Measurements from ENCODE around the gene AFDN.

AFDN gene, protein sequence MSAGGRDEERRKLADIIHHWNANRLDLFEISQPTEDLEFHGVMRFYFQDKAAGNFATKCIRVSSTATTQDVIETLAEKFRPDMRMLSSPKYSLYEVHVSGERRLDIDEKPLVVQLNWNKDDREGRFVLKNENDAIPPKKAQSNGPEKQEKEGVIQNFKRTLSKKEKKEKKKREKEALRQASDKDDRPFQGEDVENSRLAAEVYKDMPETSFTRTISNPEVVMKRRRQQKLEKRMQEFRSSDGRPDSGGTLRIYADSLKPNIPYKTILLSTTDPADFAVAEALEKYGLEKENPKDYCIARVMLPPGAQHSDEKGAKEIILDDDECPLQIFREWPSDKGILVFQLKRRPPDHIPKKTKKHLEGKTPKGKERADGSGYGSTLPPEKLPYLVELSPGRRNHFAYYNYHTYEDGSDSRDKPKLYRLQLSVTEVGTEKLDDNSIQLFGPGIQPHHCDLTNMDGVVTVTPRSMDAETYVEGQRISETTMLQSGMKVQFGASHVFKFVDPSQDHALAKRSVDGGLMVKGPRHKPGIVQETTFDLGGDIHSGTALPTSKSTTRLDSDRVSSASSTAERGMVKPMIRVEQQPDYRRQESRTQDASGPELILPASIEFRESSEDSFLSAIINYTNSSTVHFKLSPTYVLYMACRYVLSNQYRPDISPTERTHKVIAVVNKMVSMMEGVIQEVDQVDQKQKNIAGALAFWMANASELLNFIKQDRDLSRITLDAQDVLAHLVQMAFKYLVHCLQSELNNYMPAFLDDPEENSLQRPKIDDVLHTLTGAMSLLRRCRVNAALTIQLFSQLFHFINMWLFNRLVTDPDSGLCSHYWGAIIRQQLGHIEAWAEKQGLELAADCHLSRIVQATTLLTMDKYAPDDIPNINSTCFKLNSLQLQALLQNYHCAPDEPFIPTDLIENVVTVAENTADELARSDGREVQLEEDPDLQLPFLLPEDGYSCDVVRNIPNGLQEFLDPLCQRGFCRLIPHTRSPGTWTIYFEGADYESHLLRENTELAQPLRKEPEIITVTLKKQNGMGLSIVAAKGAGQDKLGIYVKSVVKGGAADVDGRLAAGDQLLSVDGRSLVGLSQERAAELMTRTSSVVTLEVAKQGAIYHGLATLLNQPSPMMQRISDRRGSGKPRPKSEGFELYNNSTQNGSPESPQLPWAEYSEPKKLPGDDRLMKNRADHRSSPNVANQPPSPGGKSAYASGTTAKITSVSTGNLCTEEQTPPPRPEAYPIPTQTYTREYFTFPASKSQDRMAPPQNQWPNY (N-terminal part only)

DNA sequence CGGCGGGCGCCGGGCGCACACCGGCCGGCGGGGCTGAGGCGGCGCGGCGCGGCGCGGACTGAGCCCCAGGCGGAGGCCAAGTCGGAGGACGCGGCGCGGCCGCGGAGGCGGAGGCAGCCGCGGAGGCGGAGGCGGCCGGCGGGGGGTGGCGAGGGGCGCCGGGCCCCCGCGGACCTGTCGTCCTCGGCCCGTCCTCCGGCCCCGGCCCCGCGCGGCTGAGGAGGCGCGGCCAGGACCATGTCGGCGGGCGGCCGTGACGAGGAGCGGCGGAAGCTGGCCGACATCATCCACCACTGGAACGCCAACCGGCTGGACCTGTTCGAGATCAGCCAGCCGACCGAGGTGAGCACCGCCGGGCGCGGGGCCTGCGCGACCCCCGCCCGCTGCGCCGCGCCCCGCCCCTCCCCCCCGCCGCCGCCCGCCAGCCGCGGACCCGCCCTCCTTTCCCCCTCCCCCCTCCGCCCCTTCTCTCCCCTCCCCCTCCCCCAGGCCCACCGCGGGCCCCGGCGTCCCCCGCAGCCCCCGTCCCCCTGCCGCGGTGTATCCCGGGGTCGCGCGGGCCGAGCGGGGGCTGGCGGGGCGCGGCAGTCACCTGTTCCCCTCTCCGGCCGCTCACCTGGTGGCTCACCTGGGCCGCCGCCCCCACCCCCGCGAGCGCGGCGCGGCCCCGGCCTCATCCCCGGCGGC lies at the start of gene AFDN:
Gene AFDN, plus strand, starts transcription at position 16 of the 687 bp plus-strand sequence. Its CDS starts 222 bp downstream, at position 238.
- peak in 6 of 58 donors; percentile 6 to 59 (median 42) for DNase-seq

DNA sequence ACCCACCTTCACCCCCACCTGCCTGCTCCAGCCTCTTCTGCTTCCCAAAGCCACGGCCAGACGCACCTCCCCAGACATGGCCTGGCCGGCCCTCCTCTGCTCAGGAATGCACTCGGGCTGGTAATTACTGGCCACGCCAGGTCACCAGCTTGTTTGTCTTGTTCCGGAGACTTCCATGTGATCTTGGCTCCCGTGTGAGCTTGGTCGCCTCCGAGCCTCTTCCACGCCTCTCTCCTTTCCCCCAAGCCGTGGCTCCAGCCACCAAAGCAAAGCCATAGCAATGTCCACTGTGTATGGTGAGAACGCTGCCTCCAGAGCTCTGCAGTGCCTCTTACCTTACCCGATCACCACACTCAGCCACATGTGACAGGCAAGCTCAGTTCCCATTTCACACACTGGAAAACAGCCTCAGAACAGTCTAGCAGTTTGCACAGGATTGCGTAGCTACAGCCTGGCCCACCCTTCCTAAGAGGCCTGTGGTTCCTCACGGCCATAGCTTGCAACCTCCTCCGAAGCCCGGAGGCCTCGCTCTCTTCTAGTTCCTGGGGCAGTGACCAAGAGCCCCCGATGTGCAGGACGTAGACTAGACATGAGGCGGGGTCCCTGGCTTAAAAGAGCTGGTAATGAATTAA lies 48.1 kb upstream of the AFDN start:
- no peak for DNase-seq

DNA sequence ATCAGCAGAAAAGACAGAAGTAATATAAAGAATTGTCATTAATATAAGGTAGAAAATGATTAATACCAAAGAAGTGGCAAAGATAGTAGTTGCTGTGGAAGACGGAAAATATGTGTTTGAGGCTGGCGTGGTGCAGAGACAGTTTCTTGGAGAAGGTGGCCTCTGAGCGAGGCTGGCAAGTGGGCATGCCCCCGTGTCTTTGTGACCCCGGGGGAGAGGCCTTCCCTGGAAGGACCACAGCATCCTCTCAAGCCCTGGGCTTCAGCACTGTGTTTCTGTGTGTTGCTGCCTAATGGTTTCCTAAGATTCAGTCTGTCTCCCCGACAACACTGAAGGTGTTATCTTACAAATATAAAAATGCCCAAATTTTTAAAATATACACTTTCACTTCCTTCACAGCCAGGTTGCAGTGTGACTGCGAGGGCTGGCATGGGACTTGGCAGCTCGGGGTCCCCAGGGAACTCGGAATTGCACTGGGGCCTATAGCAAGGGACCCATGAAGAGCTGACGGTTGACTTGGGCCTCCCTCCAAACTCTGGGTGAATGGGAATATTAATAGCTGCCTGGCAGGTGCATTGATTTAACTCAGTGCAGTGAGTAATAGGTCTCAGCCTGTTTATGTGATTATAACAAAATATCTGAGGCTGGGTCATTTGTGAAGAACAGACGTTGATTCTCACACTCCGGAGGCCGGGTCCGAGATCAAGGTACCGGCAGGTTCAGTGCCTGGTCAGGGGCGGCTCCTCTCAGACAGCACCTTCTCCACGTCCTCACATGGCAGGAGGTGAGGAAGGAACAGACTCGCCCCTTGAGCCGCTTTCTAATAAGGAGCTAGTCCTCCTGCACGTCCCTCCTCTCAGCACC lies 47.4 kb upstream of the AFDN start:
- no peak for DNase-seq

DNA sequence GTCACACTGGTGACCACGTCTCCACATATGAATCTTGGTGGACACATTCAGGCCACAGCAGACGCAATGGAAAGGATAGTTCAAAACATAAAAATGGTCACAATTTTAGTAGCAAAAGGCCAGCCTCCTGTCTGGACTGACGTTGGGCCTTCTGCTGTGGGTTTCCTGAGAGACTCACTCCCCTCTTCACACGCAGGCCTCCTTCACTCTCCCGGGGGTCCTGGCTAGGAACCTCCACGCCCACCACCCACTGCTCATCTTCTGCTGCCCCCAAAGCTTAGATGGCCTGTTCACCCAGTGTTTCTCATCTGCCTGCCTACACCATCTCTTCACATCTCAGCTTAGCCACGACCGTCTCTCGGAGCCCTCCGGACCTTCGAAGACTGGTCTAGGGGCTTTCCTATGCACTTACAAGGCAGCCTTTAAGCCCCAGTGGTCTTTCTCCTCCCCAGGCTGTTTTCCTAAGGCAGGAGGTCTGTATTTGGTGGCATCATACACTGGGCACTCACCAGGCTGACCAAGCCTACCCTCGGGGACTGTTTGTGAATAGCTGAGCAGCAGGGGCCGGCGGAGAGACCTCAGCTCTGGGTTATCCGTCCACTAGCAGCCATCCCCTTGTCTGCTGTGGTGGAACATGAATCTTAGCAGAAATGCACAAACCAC lies 46.6 kb upstream of the AFDN start:
- DNase-seq = no peak

DNA sequence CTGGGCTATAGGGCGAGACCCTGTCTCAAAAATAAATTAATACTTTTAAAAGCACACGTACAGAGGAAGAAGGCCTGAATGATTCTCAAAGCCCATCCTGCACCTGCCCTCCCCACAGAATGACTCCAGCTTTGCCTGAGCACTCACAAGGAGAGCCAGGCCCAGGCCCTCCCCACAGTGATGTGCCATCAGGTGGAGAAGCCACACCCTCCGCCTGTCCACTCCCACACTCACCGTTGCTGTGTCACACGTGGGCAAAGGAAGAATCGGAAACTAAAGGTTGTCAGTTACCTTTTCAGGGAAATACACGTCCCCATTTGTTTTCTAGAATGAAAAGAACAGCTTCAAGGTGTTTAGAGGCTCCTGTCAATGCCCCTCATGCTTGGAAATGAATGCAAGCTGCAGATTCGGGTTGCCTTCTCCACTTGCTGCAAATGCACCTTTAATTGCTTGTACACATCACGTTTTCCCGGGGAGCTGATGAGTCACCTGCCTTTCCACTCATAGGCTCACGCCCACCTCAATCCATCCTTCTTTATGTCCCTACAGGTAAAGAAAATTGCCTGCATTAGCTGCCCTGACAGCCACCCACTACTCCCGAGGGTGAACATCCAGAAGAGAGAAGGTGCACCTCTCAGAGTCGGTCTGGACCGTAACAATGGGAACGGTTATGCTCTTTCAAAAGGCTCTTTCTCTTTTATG lies 45.5 kb upstream of the AFDN start:
- no peak for DNase-seq

DNA sequence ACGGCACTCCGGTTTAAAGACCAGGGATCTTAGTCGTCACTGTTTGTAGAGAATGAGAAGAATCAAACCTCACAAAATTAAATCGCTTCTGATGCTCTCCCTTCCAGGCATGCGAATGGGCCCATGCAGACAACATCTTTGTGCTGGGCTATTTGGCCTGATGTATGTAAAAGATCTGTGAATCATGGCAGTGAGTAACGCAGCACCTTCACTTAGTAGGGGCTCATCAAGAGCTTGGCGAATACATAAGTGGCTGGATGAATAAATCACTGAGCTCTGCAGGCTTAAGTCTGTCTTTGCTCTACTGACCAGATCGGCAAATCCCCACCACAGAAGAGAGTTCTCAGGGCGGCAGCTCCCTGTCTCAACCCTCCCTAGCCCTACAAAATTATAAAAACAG lies 44.8 kb upstream of the AFDN start:
- no peak for DNase-seq

DNA sequence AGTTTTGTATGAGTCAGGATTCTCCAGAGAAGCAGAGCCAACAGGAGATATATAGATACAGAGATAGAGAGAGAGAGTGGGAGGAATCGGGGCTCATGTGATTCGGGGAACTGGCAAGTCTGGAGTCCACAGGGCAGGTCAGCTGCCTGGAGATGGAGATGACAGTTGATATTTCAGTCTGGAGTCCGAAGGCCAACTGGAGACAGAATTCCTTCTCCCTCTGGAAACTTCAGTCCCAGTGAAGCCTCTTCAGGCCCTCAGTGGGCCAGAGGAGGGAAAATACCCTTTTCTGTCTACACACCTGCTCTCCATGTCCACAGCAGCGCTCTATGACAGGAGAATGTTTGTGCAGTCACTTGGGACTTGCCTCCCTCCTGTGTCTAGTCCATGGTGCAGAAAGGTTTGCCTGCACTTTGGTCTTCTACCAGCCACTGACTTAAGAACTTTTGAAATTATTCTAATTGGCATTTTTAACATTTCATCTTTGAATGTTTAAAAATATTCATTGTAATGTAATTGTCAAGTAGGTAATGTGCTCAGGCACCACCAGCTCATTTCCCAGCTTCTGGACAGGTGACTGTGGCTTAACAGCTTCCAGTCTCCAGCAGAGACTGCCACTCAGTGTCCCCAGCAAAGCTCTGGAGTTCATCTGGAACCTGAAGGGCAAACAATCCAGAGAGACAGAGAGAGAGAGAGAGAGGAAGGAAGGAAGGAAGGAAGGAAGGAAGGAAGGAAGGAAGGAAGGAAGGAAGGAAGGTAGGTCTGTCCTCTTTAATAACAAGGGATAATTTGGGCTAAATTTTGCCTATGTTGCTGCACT lies 43.8 kb upstream of the AFDN start:
- no peak for DNase-seq

DNA sequence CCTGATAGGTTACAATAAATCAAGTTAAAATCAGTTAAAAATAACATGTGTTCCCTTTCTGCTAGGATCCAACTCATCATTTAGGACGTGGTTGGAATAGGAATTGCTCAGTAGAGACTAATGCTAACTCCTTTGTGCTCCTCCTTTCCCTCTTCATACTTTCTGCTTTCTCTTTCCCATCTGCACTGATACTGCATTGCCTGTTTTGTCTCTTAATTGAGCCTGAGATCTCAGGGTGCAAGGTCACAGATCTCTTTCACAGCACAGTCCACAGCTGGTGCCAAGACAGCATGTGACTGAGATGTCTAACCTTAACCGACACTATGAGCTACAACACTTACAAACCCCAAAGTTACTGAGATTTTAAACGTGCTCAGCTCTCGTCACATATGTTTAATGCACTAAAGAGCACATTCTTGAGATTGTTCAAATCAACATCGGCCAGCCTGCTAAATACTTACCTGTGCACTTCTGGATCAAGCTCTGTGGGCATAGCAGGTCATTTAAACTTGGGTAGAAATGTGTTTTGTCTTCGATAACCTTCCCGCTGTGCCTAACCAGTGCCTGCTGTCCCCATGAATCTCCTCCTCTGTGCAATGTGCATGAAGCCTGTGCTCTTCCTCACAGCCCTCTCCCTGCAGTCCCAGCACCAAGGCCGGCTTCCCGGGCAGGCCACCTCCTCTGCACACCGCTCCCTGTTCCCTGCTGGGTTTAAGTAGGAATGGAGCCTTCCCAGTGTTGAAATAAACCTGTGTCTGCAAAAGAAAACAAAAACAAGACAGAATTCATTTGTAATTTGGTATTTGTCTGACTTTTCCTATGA lies 39.6 kb upstream of the AFDN start:
- no peak for DNase-seq

DNA sequence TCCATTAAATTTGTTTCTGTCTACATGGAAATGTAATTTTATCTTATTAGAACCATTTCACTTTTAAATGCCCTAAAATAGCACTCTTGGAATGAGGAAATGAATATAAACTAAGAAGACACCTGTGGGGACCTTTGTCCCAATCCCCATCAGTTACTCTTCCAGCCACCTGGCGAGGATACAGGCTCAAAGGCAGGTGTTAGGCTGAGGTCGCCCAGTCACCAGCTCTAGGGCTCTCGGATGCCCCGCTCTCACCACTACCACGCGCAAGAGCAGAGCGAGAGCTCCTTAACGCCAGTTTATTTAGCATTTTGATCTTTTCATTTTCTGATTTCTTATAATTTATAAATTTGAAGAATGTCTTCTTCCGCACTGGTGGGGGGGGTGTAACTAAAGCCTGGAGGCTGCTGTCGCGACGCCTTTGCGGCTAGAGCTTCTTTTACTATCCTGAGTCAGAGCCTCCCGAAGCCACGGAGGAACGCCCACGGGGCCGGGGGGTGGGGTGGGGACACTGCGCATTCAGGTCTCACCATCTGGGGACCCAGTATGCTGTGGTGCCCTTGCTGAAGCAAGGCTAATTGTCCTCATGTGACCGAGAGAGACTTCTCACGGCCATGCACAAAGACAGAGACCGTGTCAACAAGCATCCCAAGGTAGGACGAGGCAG lies 38.7 kb upstream of the AFDN start:
- peak in 1 of 58 donors; percentile 12 for DNase-seq

DNA sequence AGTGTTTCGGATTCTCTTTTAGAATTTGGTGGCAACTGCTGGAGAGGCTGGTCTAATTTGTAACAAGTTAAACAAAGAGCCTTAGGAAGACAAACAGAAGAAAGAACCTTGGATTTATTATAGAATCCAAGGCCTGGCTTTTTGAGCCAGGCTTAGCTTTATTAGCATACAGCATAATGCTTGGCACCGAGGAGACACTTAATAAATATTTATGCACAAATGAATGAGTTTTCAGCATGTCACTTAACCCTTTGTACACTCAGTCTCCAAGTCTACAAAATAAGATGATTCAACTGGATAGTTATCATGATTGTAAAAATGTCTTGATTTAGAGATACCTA lies 38.2 kb upstream of the AFDN start:
- no peak for DNase-seq

DNA sequence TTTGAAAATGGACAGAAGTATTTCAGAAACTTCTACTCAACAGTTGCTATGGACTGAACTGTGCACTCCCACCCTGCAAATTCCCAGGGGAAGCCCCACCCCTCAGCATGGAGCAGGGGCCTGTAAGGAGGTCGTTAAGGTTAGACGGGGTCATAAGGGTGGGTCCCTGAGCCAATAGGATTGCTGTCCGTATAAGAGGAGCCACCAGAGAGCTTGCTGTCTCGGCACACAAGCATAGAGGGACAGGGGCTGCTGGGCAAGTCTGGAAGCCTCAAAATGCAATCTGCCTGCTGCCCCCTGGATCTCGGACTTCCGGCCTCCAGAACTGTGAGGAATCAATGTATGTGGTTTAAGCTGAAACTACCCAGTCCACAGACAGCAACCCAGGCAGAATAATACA lies 37.4 kb upstream of the AFDN start:
- no peak for DNase-seq

DNA sequence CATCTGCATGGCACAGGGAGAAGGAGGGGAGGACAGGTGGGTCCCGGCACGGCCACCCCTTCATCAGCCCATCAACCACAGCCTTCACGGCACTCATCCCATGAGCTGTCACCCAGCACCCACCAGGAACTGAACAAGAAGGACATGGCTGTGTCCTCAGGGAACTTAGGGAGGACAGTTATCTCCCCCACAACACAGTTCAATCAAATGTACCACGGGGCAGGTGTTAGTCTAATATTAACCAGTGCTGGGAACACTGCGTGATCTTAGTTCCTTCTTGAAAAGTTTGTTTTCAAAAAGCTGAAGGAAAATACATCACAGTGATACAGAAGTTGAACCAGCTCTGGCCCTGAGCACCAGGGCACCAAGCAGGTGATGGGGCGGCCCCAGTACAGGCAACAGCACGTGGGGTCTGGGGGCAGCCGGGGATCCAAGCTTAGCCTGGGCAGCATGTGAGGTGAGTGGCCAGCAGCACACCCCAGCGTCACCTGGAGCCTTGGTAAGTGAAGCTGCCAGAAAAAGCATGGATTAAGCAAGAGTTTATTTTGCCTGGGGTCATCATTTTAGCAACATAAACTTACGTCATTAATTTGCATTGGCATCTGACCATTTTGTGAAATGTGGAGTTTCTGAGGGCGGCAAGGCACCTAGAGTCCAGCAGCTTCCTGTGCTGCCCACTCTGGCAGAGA lies 35.5 kb upstream of the AFDN start:
- DNase-seq = no peak

DNA sequence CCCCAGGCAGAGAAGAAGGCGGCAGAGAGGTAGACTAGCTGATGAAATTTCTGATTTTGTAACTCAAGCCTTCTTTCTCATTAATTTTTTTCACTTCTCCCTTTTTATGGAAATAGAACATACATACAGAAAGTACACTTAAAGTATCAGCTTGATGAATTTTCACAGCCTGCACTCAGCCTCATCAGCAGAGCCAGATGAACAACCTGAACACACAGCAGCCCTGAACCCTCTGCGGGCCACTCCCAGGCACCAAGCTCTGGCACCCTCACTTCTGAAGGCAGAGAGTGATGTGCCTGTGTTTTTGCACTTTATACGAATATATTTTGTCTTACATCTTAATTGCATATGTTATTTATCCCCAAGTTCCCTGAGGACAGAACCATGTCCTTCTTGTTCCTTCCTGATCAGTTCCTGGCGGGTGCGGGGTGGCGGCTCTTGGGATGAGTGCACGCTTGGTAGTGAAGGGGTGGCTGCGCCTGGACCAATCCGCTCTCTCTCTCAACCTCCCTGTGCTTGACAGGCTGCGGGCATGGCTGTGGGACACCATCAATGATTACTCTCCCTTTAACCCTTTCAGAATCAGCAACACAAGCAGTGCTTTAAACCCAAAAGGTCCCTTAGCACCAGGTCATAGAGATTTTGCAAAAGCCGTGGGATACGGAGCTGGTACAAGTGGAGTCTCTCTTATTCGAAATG lies 34.8 kb upstream of the AFDN start:
- no peak for DNase-seq

DNA sequence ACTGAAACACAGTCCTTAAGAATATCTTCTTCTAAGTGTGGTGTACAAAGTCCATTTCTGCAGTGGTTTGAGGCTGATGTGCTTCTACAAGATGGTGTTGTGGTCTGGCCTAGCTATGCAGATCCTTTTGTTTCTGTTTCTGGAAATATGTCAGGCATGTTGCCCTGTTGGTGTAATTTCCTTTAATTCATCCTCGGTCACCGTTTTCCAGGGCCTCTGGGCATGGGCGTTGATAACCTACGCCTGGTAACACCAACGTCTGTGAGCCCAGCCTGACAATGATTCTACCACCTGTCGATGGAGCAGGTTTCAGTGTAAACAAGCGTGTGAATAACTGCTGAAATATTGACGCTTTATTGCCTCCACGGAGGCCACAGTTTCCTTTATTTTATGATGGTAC lies 33.3 kb upstream of the AFDN start:
- DNase-seq = no peak

Measured in anterior cingulate cortex (tissue), 58 donors.